GM12878 (cell line): ENCODE data around the gene OR51T1. TPM values are rescaled to one million over a fixed set of nuclear protein-coding genes. Genes with fewer than 3 reads are reported as not detected.

ENCODE experiments used
- ATAC-seq: fragments of 200-7000 bp; cut with Tn5 transposase; 3 replicates; pipeline ENCODE4 v1.9.1; 2020; ENCODE audit warnings: mild to moderate bottlenecking, moderate library complexity
- BruUV-seq: library from RNA; stranded (reverse); fragments of 400-500 nt; replicated peaks from 2 replicates; lab custom pipeline; 2021; lab: Mats Ljungman, UMichigan
- CTCF ChIA-PET: fragments of 300-600 bp; sonication (Branson Sonifier 250); formaldehyde crosslinking; extraction: SDS; loops from one replicate; lab custom pipeline; 2021; ENCODE audit warnings: inconsistent platforms; lab: Yijun Ruan, JAX
- POLR2A ChIA-PET: fragments of 350-600 bp; formaldehyde crosslinking; extraction: SDS; loops from one replicate; lab custom pipeline; 2021; ENCODE audit warnings: inconsistent platforms; lab: Charles Lee
- RAD21 ChIA-PET: fragments of 300-600 bp; sonication (Branson Sonifier 250); formaldehyde crosslinking; loops from one replicate; lab custom pipeline; 2023; ENCODE audit warnings: antibody characterized with exemption; ENCODE audit not compliant: unreplicated experiment; lab: Charles Lee
- SMC1A ChIA-PET: fragments of 300-600 bp; sonication (Branson Sonifier 250); formaldehyde crosslinking; loops from one replicate; lab custom pipeline; 2023; ENCODE audit not compliant: unreplicated experiment, uncharacterized antibody; lab: Charles Lee
- DNase-seq: peaks from one replicate; pipeline ENCODE4 v3.0.0-alpha.2; 2011; ENCODE audit warnings: low read depth, low spot score
- FAIRE-seq: peaks from 3 replicates; lab custom pipeline; 2011; peaks lifted over from hg19 to GRCh38; lab: Jason Lieb, UNC
- H2AFZ ChIP-seq: 2 replicates; pipeline ENCODE4 v1.6.0; 2011; ENCODE audit warnings: low read depth, low read length, control low read depth; ENCODE audit not compliant: control insufficient read depth
- H3K27ac ChIP-seq: 2 replicates; pipeline ENCODE4 v1.5.1; 2011; ENCODE audit warnings: control low read depth; ENCODE audit not compliant: control insufficient read depth, insufficient read depth
- H3K27me3 ChIP-seq, 2 experiments: replicated peaks in 1 of 2; 2 replicates each; pipeline versions ENCODE4 v1.6.0 to v1.6.1; 2011; ENCODE audit warnings: low read length in 1 of 2; ENCODE audit not compliant: control insufficient read depth in 2 of 2, insufficient read depth in 2 of 2
- H3K36me3 ChIP-seq, 2 experiments: 2 replicates each; pipeline ENCODE4 v1.5.1; 2011; ENCODE audit warnings: low read length in 1 of 2; ENCODE audit not compliant: control insufficient read depth in 2 of 2, insufficient read depth in 2 of 2
- H3K4me1 ChIP-seq: 2 replicates; pipeline ENCODE4 v1.6.1; 2011; ENCODE audit warnings: mild to moderate bottlenecking, low read length, moderate library complexity, mixed read lengths; ENCODE audit not compliant: control insufficient read depth, insufficient read depth
- H3K4me2 ChIP-seq: 2 replicates; pipeline ENCODE4 v1.6.0; 2011; ENCODE audit warnings: control low read depth; ENCODE audit not compliant: control insufficient read depth, insufficient read depth
- H3K4me3 ChIP-seq: fragments of 200-600 bp; sonication (generic); 2 replicates; pipeline ENCODE4 v1.5.1; 2016
- H3K79me2 ChIP-seq: 2 replicates; pipeline ENCODE4 v1.6.0; 2011; ENCODE audit warnings: low read length; ENCODE audit not compliant: control insufficient read depth, insufficient read depth
- H3K9ac ChIP-seq: 2 replicates; pipeline ENCODE4 v1.8.0; 2011; ENCODE audit warnings: low read length, control low read depth, mixed read lengths; ENCODE audit not compliant: control insufficient read depth, insufficient read depth
- H3K9me3 ChIP-seq: replicated peaks from 3 replicates; pipeline ENCODE4 v1.5.1; 2011; ENCODE audit warnings: mild to moderate bottlenecking, low read length; ENCODE audit not compliant: control insufficient read depth, insufficient read depth
- H4K20me1 ChIP-seq: 2 replicates; pipeline ENCODE4 v1.6.0; 2011; ENCODE audit not compliant: control insufficient read depth, insufficient read depth
- BHLHE40 ChIP-seq, 2 experiments: fragments of 450-650 bp in 1 of 2; IDR thresholded peaks; 2 replicates each; pipeline ENCODE4 v1.6.1; 2011 to 2017; ENCODE audit warnings: low read depth in 2 of 2, borderline replicate concordance in 1 of 2, improper control_type of control experiment in 1 of 2, low read length in 1 of 2, mild to moderate bottlenecking in 1 of 2
- CEBPZ ChIP-seq: fragments of 150-350 bp; IDR thresholded peaks from 2 replicates; pipeline ENCODE4 v1.6.1; 2016; ENCODE audit warnings: low read depth, low read length
- LARP7 ChIP-seq: fragments of 450-650 bp; IDR thresholded peaks from 2 replicates; pipeline ENCODE4 v1.6.1; 2017; ENCODE audit warnings: mild to moderate bottlenecking
- NFXL1 ChIP-seq: fragments of 450-650 bp; IDR thresholded peaks from 2 replicates; pipeline ENCODE4 v1.6.1; 2017; ENCODE audit warnings: antibody characterized with exemption, mild to moderate bottlenecking, borderline replicate concordance
- PKNOX1 ChIP-seq: fragments of 450-650 bp; IDR thresholded peaks from 2 replicates; pipeline ENCODE4 v1.6.1; 2016; ENCODE audit warnings: mild to moderate bottlenecking
- POU2F2 ChIP-seq: IDR thresholded peaks from 3 replicates; pipeline ENCODE4 v1.6.1; 2011; ENCODE audit warnings: low read depth, mild to moderate bottlenecking, low read length, borderline replicate concordance
- SKIL ChIP-seq: fragments of 450-650 bp; IDR thresholded peaks from 2 replicates; pipeline ENCODE4 v1.6.1; 2017; ENCODE audit warnings: mild to moderate bottlenecking, low read depth, inconsistent platforms; ENCODE audit not compliant: poor library complexity, severe bottlenecking
- TARDBP ChIP-seq: IDR thresholded peaks from 2 replicates; pipeline ENCODE4 v1.6.1; 2016; ENCODE audit warnings: borderline replicate concordance
- TCF7 ChIP-seq: IDR thresholded peaks from 2 replicates; pipeline ENCODE4 v1.6.1; 2014; ENCODE audit warnings: antibody characterized with exemption, borderline replicate concordance
- YY1 ChIP-seq: IDR thresholded peaks from 2 replicates; pipeline ENCODE4 v1.6.1; 2011; ENCODE audit warnings: low read depth, mild to moderate bottlenecking, low read length
- ZBTB11 ChIP-seq: fragments of 450-650 bp; formaldehyde crosslinking; IDR thresholded peaks from 2 replicates; pipeline ENCODE4 v1.5.0; 2022; ENCODE audit warnings: mild to moderate bottlenecking, missing genetic modification characterization
- WGBS: methylation state at CpG from one replicate; pipeline ENCODE4 v1.1.6; 2016; ENCODE audit warnings: low lambda C conversion rate; ENCODE audit not compliant: insufficient replicate concordance, insufficient coverage; ENCODE audit errors: missing lambda C conversion rate; 5-methylcytosine and 5-hydroxymethylcytosine counted together
- in situ Hi-C: fragments of 300-500 bp; cut with MboI; formaldehyde crosslinking; loops from 9 replicates; pipeline ENCODE4 v1.14.3; 2018; ENCODE audit warnings: mixed read lengths
- intact Hi-C: fragments of 100-400 bp; cut with micrococcal nuclease; formaldehyde crosslinking; loops from one replicate; pipeline ENCODE4 v1.14.2; 2022; ENCODE audit not compliant: unreplicated experiment
- polyA plus RNA-seq, 11 experiments: library from polyadenylated mRNA; depleted of rRNA in 4 of 11; unstranded in 6 of 11; stranded (reverse) in 5 of 11; fragments of >200 nt; fragmentation: Nextera tagmentation in 4 of 11; fragmentation: Illumina TruSeq in 1 of 11; extraction: Ambion mirVana in 4 of 11; extraction: Trizol in 1 of 11; gene quantifications; 1 replicate in 1 of 11; 2 replicates in 10 of 11; pipeline versions ENCODE4 v1.2.1 to v1.2.3, GENCODE V29; 2011 to 2016; ENCODE audit warnings: inconsistent platforms in 2 of 11, missing spikeins in 2 of 11, low read depth in 1 of 11
- total RNA-seq, 4 experiments: library from RNA; depleted of rRNA in 3 of 4; stranded (reverse); fragments of >200 nt in 3 of 4; fragmentation: Illumina TruSeq in 1 of 4; extraction: Trizol in 1 of 4; gene quantifications; 2 replicates each; pipeline versions ENCODE4 v1.2.1 to v1.2.3, GENCODE V29; 2013 to 2021

The OR51T1 gene
- total and polyA plus RNA-seq, 10 of the 15 experiments (the other 5 are each of a cell fraction or from before 2014, with no cell fraction given): not detected

GRCh38 chr11:4851033-4851432, 30.7 kb upstream of the OR51T1 start:
- no peak for FAIRE-seq
- ChIA-PET CTCF (no interaction called here), RAD21 (no interaction called here), SMC1A (interaction anchor here (0.8 kb wide), 1 partner anchor 11 kb away, joined by 3 read pairs; no protein-coding TSS in a partner anchor), POLR2A (no interaction called here)
- no peak for ATAC-seq
- Histone ChIP-seq H3K4me2 (no peak overlapping the region), H3K9me3 (no peaks in the 10 kb centered on the region), H3K27ac (no peak overlapping the region), H2AFZ (no peak overlapping the region), H4K20me1 (no peaks in the 10 kb centered on the region), H3K79me2 (no peaks in the 10 kb centered on the region), H3K4me3 (no peak overlapping the region), H3K9ac (no peak overlapping the region), H3K4me1 (no peaks in the 10 kb centered on the region), H3K27me3 (no peaks in the 10 kb centered on the region), H3K36me3 (no peaks in the 10 kb centered on the region)
- in situ Hi-C loops: no loop called here
- BruUV-seq: no TSS peak
- intact Hi-C loops: no loop called here
- no peak for DNase-seq
- WGBS: 0% methylated on average over 4 of the region's 4 CpGs
- TF ChIP-seq TARDBP: no peak
- no peak for TF ChIP-seq POU2F2
- no peak for TF ChIP-seq TCF7
- no peak for TF ChIP-seq BHLHE40 (IDR thresholded peaks at IDR 0.05; ENCODE audit: borderline replicate concordance in 1 of 2, low read depth in 2 of 2, low read length in 1 of 2)
- no peak for TF ChIP-seq LARP7
- no peak for TF ChIP-seq ZBTB11 (CRISPR knock-in tag)
- TF ChIP-seq PKNOX1: no peak
- TF ChIP-seq SKIL: no peak
- TF ChIP-seq CEBPZ: no peak
- no peak for TF ChIP-seq NFXL1
- TF ChIP-seq YY1: no peak
